HG02798 (cell line): ENCODE measurements around the gene TBC1D22B.

Experiments used
- ATAC-seq: cut with Tn5 transposase; IDR thresholded peaks from one replicate; pipeline ENCODE4 v1.9.1; 2021; ENCODE audit warnings: mild to moderate bottlenecking; ENCODE audit not compliant: unreplicated experiment, poor library complexity

TBC1D22B gene

GRCh38 chr6:37239526-37239925, 18.0 kb upstream of the TBC1D22B start:
- ATAC-seq, result no peak

- peak; percentile 70 for ATAC-seq
Observed at GRCh38 chr6:37239950-37240713, 17.4 kb upstream of the TBC1D22B start.

GRCh38 chr6:37241131-37241530, 16.4 kb upstream of the TBC1D22B start:
- no peak for ATAC-seq

GRCh38 chr6:37241775-37242428, 15.7 kb upstream of the TBC1D22B start:
- no peak for ATAC-seq

GRCh38 chr6:37242429-37243052, 15.0 kb upstream of the TBC1D22B start:
- no peak for ATAC-seq

GRCh38 chr6:37243131-37243815, 14.3 kb upstream of the TBC1D22B start:
- ATAC-seq, result no peak

GRCh38 chr6:37243816-37244370, 13.7 kb upstream of the TBC1D22B start:
- no peak for ATAC-seq

- no peak for ATAC-seq
Observed at GRCh38 chr6:37244430-37245310, 12.9 kb upstream of the TBC1D22B start.

GRCh38 chr6:37251211-37251780, 6.3 kb upstream of the TBC1D22B start:
- ATAC-seq, result no peak

- ATAC-seq, result no peak
Observed at GRCh38 chr6:37253486-37254007, 4.0 kb upstream of the TBC1D22B start.

GRCh38 chr6:37254881-37255280, 2.7 kb upstream of the TBC1D22B start:
- ATAC-seq, result no peak

GRCh38 chr6:37256692-37257319, 766 bp upstream of the TBC1D22B start:
- ATAC-seq, result no peak

- no peak for ATAC-seq
Observed at GRCh38 chr6:37257320-37257633, 295 bp upstream of the TBC1D22B start.

GRCh38 chr6:37258405-37259105, 983 bp downstream of the TBC1D22B start:
- no peak for ATAC-seq

GRCh38 chr6:37259191-37259590, 1.6 kb downstream of the TBC1D22B start:
- no peak for ATAC-seq

GRCh38 chr6:37260040-37260439, 2.5 kb downstream of the TBC1D22B start:
- no peak for ATAC-seq

GRCh38 chr6:37260444-37260843, 2.9 kb downstream of the TBC1D22B start:
- no peak for ATAC-seq

GRCh38 chr6:37261198-37261597, 3.6 kb downstream of the TBC1D22B start:
- ATAC-seq, result no peak
